ENCODE data around the gene H3-3A. TPM values are rescaled to one million over a fixed set of nuclear protein-coding genes. Genes with fewer than 3 reads are reported as not detected.

H3-3A gene
- polyA plus RNA-seq, 3 donors, result 961 to 1,826 (median 1,812) TPM

GRCh38 chr1:226112626-226113025 is 50.1 kb downstream of the H3-3A start:
- Mint-ChIP-seq H3K9me3 (peaks cover 0 to 5% (median 0%) of the 10 kb centered on the region in 7 donors), H3K4me3 (peak overlapping the region in 1 of 2 donors; percentile 3), H3K36me3 (no peaks in the 10 kb centered on the region), H3K4me1 (peaks cover 17% of the 10 kb centered on the region), H3K27ac (no peak overlapping the region), H3K27me3 (ENCODE audit: low read depth in 3 of 3) (peaks cover 2 to 11% (median 4%) of the 10 kb centered on the region in 3 donors)
- Histone ChIP-seq H3K4me2 (replicated peaks; ENCODE audit: extremely low read depth, low read length, poor library complexity, severe bottlenecking) (no peak overlapping the region), H2AFZ (ENCODE audit: insufficient read depth, low read depth, low read length, poor library complexity, severe bottlenecking) (no peak overlapping the region), H3K36me3 (replicated peaks in 1 of 2; ENCODE audit: control insufficient read depth in 1 of 2, insufficient read depth in 2 of 2, low read length in 2 of 2) (no peaks in the 10 kb centered on the region), H4K20me1 (ENCODE audit: insufficient read depth, low read length) (no peaks in the 10 kb centered on the region), H3K79me2 (ENCODE audit: insufficient read depth, low read length) (no peaks in the 10 kb centered on the region), H3K9ac (ENCODE audit: insufficient read depth, low read length, poor library complexity, severe bottlenecking) (no peak overlapping the region), H3K9me3 (replicated peaks in 1 of 2; ENCODE audit: control insufficient read depth in 1 of 2, insufficient read depth in 1 of 2, low read length in 2 of 2) (no peaks in the 10 kb centered on the region), H3K27me3 (ENCODE audit: control insufficient read depth in 2 of 2, insufficient read depth in 2 of 2, low read length in 2 of 2) (no peaks in the 10 kb centered on the region), H3K4me3 (replicated peaks in 1 of 3; ENCODE audit: low read depth in 2 of 3, low read length in 3 of 3) (no peak overlapping the region), H3K4me1 (ENCODE audit: control insufficient read depth in 1 of 2, insufficient read depth in 2 of 2, low read length in 2 of 2) (peaks cover 15 to 22% of the 10 kb centered on the region in 2 donors), H3K27ac (ENCODE audit: low read depth in 1 of 2, low read length in 2 of 2) (no peak overlapping the region)
- no peak for DNase-seq
- no peak for TF ChIP-seq CTCF (IDR thresholded peaks at IDR 0.05)
- intact Hi-C loops (cut with micrococcal nuclease), result loop anchor here in 1 of 2 donors (10.0 kb wide), 1 partner anchor 408 kb away; no protein-coding TSS in a partner anchor
- 60% methylated on average over 1 of the region's 3 CpGs for WGBS (ENCODE audit: insufficient coverage)

- Mint-ChIP-seq H3K27ac (no peak overlapping the region), H3K4me3 (no peak overlapping the region)
Measured at GRCh38 chr1:226116673-226117072, 54.2 kb downstream of the H3-3A start.

More at GRCh38 chr1:226116673-226117072, 54.2 kb downstream of the H3-3A start:
- no peak overlapping the region for H3K4me3 ChIP-seq (replicated peaks in 1 of 3; ENCODE audit: low read depth in 2 of 3, low read length in 3 of 3)
- peaks cover 0 to 5% (median 0%) of the 10 kb centered on the region in 7 donors for H3K9me3 Mint-ChIP-seq
- no peaks in the 10 kb centered on the region for H3K36me3 Mint-ChIP-seq
- H3K9ac ChIP-seq (ENCODE audit: insufficient read depth, low read length, poor library complexity, severe bottlenecking), result no peak overlapping the region
- H3K27ac ChIP-seq (ENCODE audit: low read depth in 1 of 2, low read length in 2 of 2), result no peak overlapping the region
- DNase-seq, result no peak
- H3K9me3 ChIP-seq (replicated peaks in 1 of 2; ENCODE audit: control insufficient read depth in 1 of 2, insufficient read depth in 1 of 2, low read length in 2 of 2), result no peaks in the 10 kb centered on the region
- H4K20me1 ChIP-seq (ENCODE audit: insufficient read depth, low read length), result no peaks in the 10 kb centered on the region
- peaks cover 4 to 7% of the 10 kb centered on the region in 2 donors for H3K4me1 ChIP-seq (ENCODE audit: control insufficient read depth in 1 of 2, insufficient read depth in 2 of 2, low read length in 2 of 2)
- WGBS (ENCODE audit: insufficient coverage), result 100% methylated on average over 1 of the region's 3 CpGs
- no peaks in the 10 kb centered on the region for H3K79me2 ChIP-seq (ENCODE audit: insufficient read depth, low read length)
- no peaks in the 10 kb centered on the region for H3K36me3 ChIP-seq (replicated peaks in 1 of 2; ENCODE audit: control insufficient read depth in 1 of 2, insufficient read depth in 2 of 2, low read length in 2 of 2)
- peaks cover 5% of the 10 kb centered on the region for H3K4me1 Mint-ChIP-seq
- intact Hi-C loops (cut with micrococcal nuclease), result loop anchor here in 1 of 2 donors (10.0 kb wide), 1 partner anchor 412 kb away; no protein-coding TSS in a partner anchor
- H3K27me3 Mint-ChIP-seq (ENCODE audit: low read depth in 3 of 3), result peaks cover 8 to 14% (median 12%) of the 10 kb centered on the region in 3 donors
- H3K4me2 ChIP-seq (replicated peaks; ENCODE audit: extremely low read depth, low read length, poor library complexity, severe bottlenecking), result no peak overlapping the region
- peaks cover 0 to 9% of the 10 kb centered on the region in 2 donors for H3K27me3 ChIP-seq (ENCODE audit: control insufficient read depth in 2 of 2, insufficient read depth in 2 of 2, low read length in 2 of 2)
- TF ChIP-seq CTCF (IDR thresholded peaks at IDR 0.05), result no peak
- no peak overlapping the region for H2AFZ ChIP-seq (ENCODE audit: insufficient read depth, low read depth, low read length, poor library complexity, severe bottlenecking)

Measured in CD14-positive monocyte (primary cell).